IPS-18a (cell line): ENCODE data around the gene DPP3.

Source experiments
- H3K27ac ChIP-seq: one replicate; pipeline ENCODE4 v1.5.1; 2013; ENCODE audit warnings: low read length
- H3K27me3 ChIP-seq: one replicate; pipeline ENCODE4 v1.6.1; 2013; ENCODE audit warnings: mild to moderate bottlenecking, low read length; ENCODE audit not compliant: control insufficient read depth, insufficient read depth
- H3K36me3 ChIP-seq: one replicate; pipeline ENCODE4 v1.6.1; 2013; ENCODE audit warnings: low read depth, low read length; ENCODE audit not compliant: control insufficient read depth
- H3K4me1 ChIP-seq: one replicate; pipeline ENCODE4 v1.6.1; 2013; ENCODE audit warnings: low read depth, low read length; ENCODE audit not compliant: control insufficient read depth
- H3K4me3 ChIP-seq: one replicate; pipeline ENCODE4 v1.5.1; 2013; ENCODE audit warnings: low read length
- H3K9ac ChIP-seq: one replicate; pipeline ENCODE4 v1.6.1; 2013; ENCODE audit warnings: mild to moderate bottlenecking, low read length, moderate library complexity
- H3K9me3 ChIP-seq: one replicate; pipeline ENCODE4 v1.6.1; 2013; ENCODE audit warnings: low read depth, low read length; ENCODE audit not compliant: control insufficient read depth

DPP3 gene

GRCh38 chr11:66475349-66476172 is 4.7 kb upstream of the DPP3 start:
- peaks cover 11% of the 10 kb centered on the region for H3K36me3 ChIP-seq
- H3K4me1 ChIP-seq: no peaks in the 10 kb centered on the region
- H3K27ac ChIP-seq: no peak overlapping the region
- no peaks in the 10 kb centered on the region for H3K9me3 ChIP-seq
- no peak overlapping the region for H3K9ac ChIP-seq
- H3K4me3 ChIP-seq: no peak overlapping the region
- H3K27me3 ChIP-seq: no peaks in the 10 kb centered on the region

GRCh38 chr11:66476173-66476840 is 3.9 kb upstream of the DPP3 start:
- no peak overlapping the region for H3K27ac ChIP-seq
- H3K4me3 ChIP-seq: no peak overlapping the region
- no peaks in the 10 kb centered on the region for H3K9me3 ChIP-seq
- H3K36me3 ChIP-seq: peaks cover 11% of the 10 kb centered on the region
- H3K4me1 ChIP-seq: no peaks in the 10 kb centered on the region
- H3K27me3 ChIP-seq: no peaks in the 10 kb centered on the region
- no peak overlapping the region for H3K9ac ChIP-seq

GRCh38 chr11:66476841-66477251 is 3.4 kb upstream of the DPP3 start:
- H3K4me1 ChIP-seq: no peaks in the 10 kb centered on the region
- H3K9ac ChIP-seq: no peak overlapping the region
- H3K36me3 ChIP-seq: peaks cover 11% of the 10 kb centered on the region
- H3K4me3 ChIP-seq: no peak overlapping the region
- H3K27ac ChIP-seq: no peak overlapping the region
- no peaks in the 10 kb centered on the region for H3K27me3 ChIP-seq
- no peaks in the 10 kb centered on the region for H3K9me3 ChIP-seq

GRCh38 chr11:66477263-66478201 is 2.7 kb upstream of the DPP3 start:
- Histone ChIP-seq H3K4me3 (no peak overlapping the region), H3K4me1 (no peaks in the 10 kb centered on the region), H3K27me3 (no peaks in the 10 kb centered on the region), H3K36me3 (peaks cover 10% of the 10 kb centered on the region), H3K9me3 (no peaks in the 10 kb centered on the region), H3K9ac (no peak overlapping the region), H3K27ac (no peak overlapping the region)

- Histone ChIP-seq H3K9ac (peak overlapping the region; percentile 91), H3K4me1 (no peaks in the 10 kb centered on the region), H3K9me3 (no peaks in the 10 kb centered on the region), H3K27ac (peak overlapping the region; percentile 88), H3K4me3 (peak overlapping the region; percentile 91), H3K27me3 (no peaks in the 10 kb centered on the region), H3K36me3 (peaks cover 15% of the 10 kb centered on the region)
Observed at GRCh38 chr11:66478729-66479393, 1.4 kb upstream of the DPP3 start.

- peaks cover 10% of the 10 kb centered on the region for H3K36me3 ChIP-seq
- H3K27ac ChIP-seq: peak overlapping the region; percentile 88
- no peaks in the 10 kb centered on the region for H3K4me1 ChIP-seq
- no peaks in the 10 kb centered on the region for H3K27me3 ChIP-seq
- H3K9me3 ChIP-seq: no peaks in the 10 kb centered on the region
- H3K9ac ChIP-seq: peak overlapping the region; percentile 91
- H3K4me3 ChIP-seq: peak overlapping the region; percentile 91
Observed at GRCh38 chr11:66479394-66480116, 679 bp upstream of the DPP3 start.

GRCh38 chr11:66484806-66485380 is 4.7 kb downstream of the DPP3 start:
- Histone ChIP-seq H3K9ac (no peak overlapping the region), H3K27ac (no peak overlapping the region), H3K9me3 (no peaks in the 10 kb centered on the region), H3K4me3 (no peak overlapping the region), H3K36me3 (peaks cover 23% of the 10 kb centered on the region), H3K27me3 (no peaks in the 10 kb centered on the region), H3K4me1 (no peaks in the 10 kb centered on the region)

- peaks cover 32% of the 10 kb centered on the region for H3K36me3 ChIP-seq
- H3K4me1 ChIP-seq: peaks cover 5% of the 10 kb centered on the region
- no peak overlapping the region for H3K9ac ChIP-seq
- no peaks in the 10 kb centered on the region for H3K27me3 ChIP-seq
- no peaks in the 10 kb centered on the region for H3K9me3 ChIP-seq
- no peak overlapping the region for H3K27ac ChIP-seq
- H3K4me3 ChIP-seq: no peak overlapping the region
Observed at GRCh38 chr11:66488957-66489356, 8.7 kb downstream of the DPP3 start.

GRCh38 chr11:66489636-66490035 is 9.4 kb downstream of the DPP3 start:
- Histone ChIP-seq H3K36me3 (peaks cover 38% of the 10 kb centered on the region), H3K9me3 (no peaks in the 10 kb centered on the region), H3K4me3 (no peak overlapping the region), H3K27me3 (no peaks in the 10 kb centered on the region), H3K4me1 (peaks cover 5% of the 10 kb centered on the region), H3K9ac (no peak overlapping the region), H3K27ac (no peak overlapping the region)

- Histone ChIP-seq H3K27ac (no peak overlapping the region), H3K9ac (peak overlapping the region; percentile 37), H3K36me3 (peaks cover 43% of the 10 kb centered on the region), H3K9me3 (no peaks in the 10 kb centered on the region), H3K4me3 (no peak overlapping the region), H3K4me1 (peaks cover 5% of the 10 kb centered on the region), H3K27me3 (no peaks in the 10 kb centered on the region)
Observed at GRCh38 chr11:66491315-66491935, 11.2 kb downstream of the DPP3 start.
